GM12878 (cell line): ENCODE results near the gene AMDHD2. TPM values are rescaled to one million over a fixed set of nuclear protein-coding genes. Genes with fewer than 3 reads are reported as not detected.

ENCODE experiments used
- ATAC-seq: fragments of 200-7000 bp; cut with Tn5 transposase; 3 replicates; pipeline ENCODE4 v1.9.1; 2020; ENCODE audit warnings: mild to moderate bottlenecking, moderate library complexity
- BruUV-seq: library from RNA; stranded (reverse); fragments of 400-500 nt; replicated peaks from 2 replicates; lab custom pipeline; 2021; lab: Mats Ljungman, UMichigan
- CTCF ChIA-PET: fragments of 300-600 bp; sonication (Branson Sonifier 250); formaldehyde crosslinking; extraction: SDS; loops from one replicate; lab custom pipeline; 2021; ENCODE audit warnings: inconsistent platforms; lab: Yijun Ruan, JAX
- POLR2A ChIA-PET: fragments of 350-600 bp; formaldehyde crosslinking; extraction: SDS; loops from one replicate; lab custom pipeline; 2021; ENCODE audit warnings: inconsistent platforms; lab: Charles Lee
- RAD21 ChIA-PET: fragments of 300-600 bp; sonication (Branson Sonifier 250); formaldehyde crosslinking; loops from one replicate; lab custom pipeline; 2023; ENCODE audit warnings: antibody characterized with exemption; ENCODE audit not compliant: unreplicated experiment; lab: Charles Lee
- SMC1A ChIA-PET: fragments of 300-600 bp; sonication (Branson Sonifier 250); formaldehyde crosslinking; loops from one replicate; lab custom pipeline; 2023; ENCODE audit not compliant: unreplicated experiment, uncharacterized antibody; lab: Charles Lee
- DNase-seq: peaks from one replicate; pipeline ENCODE4 v3.0.0-alpha.2; 2011; ENCODE audit warnings: low read depth, low spot score
- FAIRE-seq: peaks from 3 replicates; lab custom pipeline; 2011; peaks lifted over from hg19 to GRCh38; lab: Jason Lieb, UNC
- H2AFZ ChIP-seq: 2 replicates; pipeline ENCODE4 v1.6.0; 2011; ENCODE audit warnings: low read depth, low read length, control low read depth; ENCODE audit not compliant: control insufficient read depth
- H3K27ac ChIP-seq: 2 replicates; pipeline ENCODE4 v1.5.1; 2011; ENCODE audit warnings: control low read depth; ENCODE audit not compliant: control insufficient read depth, insufficient read depth
- H3K27me3 ChIP-seq, 2 experiments: replicated peaks in 1 of 2; 2 replicates each; pipeline versions ENCODE4 v1.6.0 to v1.6.1; 2011; ENCODE audit warnings: low read length in 1 of 2; ENCODE audit not compliant: control insufficient read depth in 2 of 2, insufficient read depth in 2 of 2
- H3K36me3 ChIP-seq, 2 experiments: 2 replicates each; pipeline ENCODE4 v1.5.1; 2011; ENCODE audit warnings: low read length in 1 of 2; ENCODE audit not compliant: control insufficient read depth in 2 of 2, insufficient read depth in 2 of 2
- H3K4me1 ChIP-seq: 2 replicates; pipeline ENCODE4 v1.6.1; 2011; ENCODE audit warnings: mild to moderate bottlenecking, low read length, moderate library complexity, mixed read lengths; ENCODE audit not compliant: control insufficient read depth, insufficient read depth
- H3K4me2 ChIP-seq: 2 replicates; pipeline ENCODE4 v1.6.0; 2011; ENCODE audit warnings: control low read depth; ENCODE audit not compliant: control insufficient read depth, insufficient read depth
- H3K4me3 ChIP-seq: fragments of 200-600 bp; sonication (generic); 2 replicates; pipeline ENCODE4 v1.5.1; 2016
- H3K79me2 ChIP-seq: 2 replicates; pipeline ENCODE4 v1.6.0; 2011; ENCODE audit warnings: low read length; ENCODE audit not compliant: control insufficient read depth, insufficient read depth
- H3K9ac ChIP-seq: 2 replicates; pipeline ENCODE4 v1.8.0; 2011; ENCODE audit warnings: low read length, control low read depth, mixed read lengths; ENCODE audit not compliant: control insufficient read depth, insufficient read depth
- H3K9me3 ChIP-seq: replicated peaks from 3 replicates; pipeline ENCODE4 v1.5.1; 2011; ENCODE audit warnings: mild to moderate bottlenecking, low read length; ENCODE audit not compliant: control insufficient read depth, insufficient read depth
- H4K20me1 ChIP-seq: 2 replicates; pipeline ENCODE4 v1.6.0; 2011; ENCODE audit not compliant: control insufficient read depth, insufficient read depth
- CEBPB ChIP-seq, 2 experiments: fragments of 150-350 bp in 1 of 2; IDR thresholded peaks; 2 replicates each; pipeline ENCODE4 v1.6.1; 2012 to 2014; ENCODE audit warnings: low read depth in 2 of 2, low read length in 2 of 2, borderline replicate concordance in 1 of 2, inconsistent platforms in 1 of 2
- GABPA ChIP-seq: IDR thresholded peaks from 2 replicates; pipeline ENCODE4 v1.6.1; 2014; ENCODE audit warnings: antibody characterized with exemption, low read depth, mild to moderate bottlenecking, inconsistent platforms
- IKZF2 ChIP-seq, 2 experiments: fragments of 450-650 bp; IDR thresholded peaks; 2 replicates each; pipeline ENCODE4 v1.6.1; 2017; ENCODE audit warnings: mild to moderate bottlenecking in 2 of 2, moderate library complexity in 2 of 2
- KDM1A ChIP-seq: fragments of 200-600 bp; sonication (generic); IDR thresholded peaks from 2 replicates; pipeline ENCODE4 v1.6.1; 2016; ENCODE audit warnings: borderline replicate concordance
- MAX ChIP-seq: IDR thresholded peaks from 2 replicates; pipeline ENCODE4 v1.6.1; 2012; ENCODE audit warnings: low read depth, low read length, improper control_type of control experiment
- MEF2A ChIP-seq: IDR thresholded peaks from 2 replicates; pipeline ENCODE4 v1.6.1; 2011; ENCODE audit warnings: low read depth, mild to moderate bottlenecking, low read length, moderate library complexity; ENCODE audit not compliant: insufficient read depth
- MTA2 ChIP-seq: fragments of 450-650 bp; IDR thresholded peaks from 2 replicates; pipeline ENCODE4 v1.6.1; 2016; ENCODE audit warnings: low read depth, mild to moderate bottlenecking, moderate library complexity
- MYC ChIP-seq: IDR thresholded peaks from 2 replicates; pipeline ENCODE4 v1.6.1; 2011; ENCODE audit warnings: mild to moderate bottlenecking, low read length, moderate library complexity, inconsistent platforms; ENCODE audit not compliant: insufficient read depth, insufficient replicate concordance, insufficient read length, severe bottlenecking
- NR2C2 ChIP-seq: IDR thresholded peaks from 2 replicates; pipeline ENCODE4 v1.6.1; 2011; ENCODE audit warnings: borderline replicate concordance, low read depth; ENCODE audit not compliant: control insufficient read depth, insufficient read length
- RCOR1 ChIP-seq: conservative IDR thresholded peaks from 2 replicates; pipeline ENCODE4 v1.6.1; 2012; ENCODE audit warnings: low read depth, low read length, improper control_type of control experiment
- SIX5 ChIP-seq: IDR thresholded peaks from 2 replicates; pipeline ENCODE4 v1.6.1; 2011; ENCODE audit warnings: mild to moderate bottlenecking, low read depth, low read length, moderate library complexity; ENCODE audit not compliant: severe bottlenecking
- USF1 ChIP-seq: IDR thresholded peaks from 2 replicates; pipeline ENCODE4 v1.6.1; 2011; ENCODE audit warnings: borderline replicate concordance, low read depth, mild to moderate bottlenecking, moderate library complexity, mixed read lengths, low read length; ENCODE audit not compliant: insufficient read depth; ENCODE audit errors: extremely low read length
- USF2 ChIP-seq: IDR thresholded peaks from 2 replicates; pipeline ENCODE4 v1.6.1; 2011; ENCODE audit warnings: low read depth, low read length, improper control_type of control experiment, borderline replicate concordance
- WGBS: methylation state at CpG from one replicate; pipeline ENCODE4 v1.1.6; 2016; ENCODE audit warnings: low lambda C conversion rate; ENCODE audit not compliant: insufficient replicate concordance, insufficient coverage; ENCODE audit errors: missing lambda C conversion rate; 5-methylcytosine and 5-hydroxymethylcytosine counted together
- in situ Hi-C: fragments of 300-500 bp; cut with MboI; formaldehyde crosslinking; loops from 9 replicates; pipeline ENCODE4 v1.14.3; 2018; ENCODE audit warnings: mixed read lengths
- intact Hi-C: fragments of 100-400 bp; cut with micrococcal nuclease; formaldehyde crosslinking; loops from one replicate; pipeline ENCODE4 v1.14.2; 2022; ENCODE audit not compliant: unreplicated experiment
- polyA plus RNA-seq, 11 experiments: library from polyadenylated mRNA; depleted of rRNA in 4 of 11; unstranded in 6 of 11; stranded (reverse) in 5 of 11; fragments of >200 nt; fragmentation: Nextera tagmentation in 4 of 11; fragmentation: Illumina TruSeq in 1 of 11; extraction: Ambion mirVana in 4 of 11; extraction: Trizol in 1 of 11; gene quantifications; 1 replicate in 1 of 11; 2 replicates in 10 of 11; pipeline versions ENCODE4 v1.2.1 to v1.2.3, GENCODE V29; 2011 to 2016; ENCODE audit warnings: inconsistent platforms in 2 of 11, missing spikeins in 2 of 11, low read depth in 1 of 11
- total RNA-seq, 4 experiments: library from RNA; depleted of rRNA in 3 of 4; stranded (reverse); fragments of >200 nt in 3 of 4; fragmentation: Illumina TruSeq in 1 of 4; extraction: Trizol in 1 of 4; gene quantifications; 2 replicates each; pipeline versions ENCODE4 v1.2.1 to v1.2.3, GENCODE V29; 2013 to 2021
- TF ChIP-seq, protein P1 (sequence below): fragments of 450-650 bp; IDR thresholded peaks from 2 replicates; pipeline ENCODE4 v1.6.1; 2014; ENCODE audit warnings: mild to moderate bottlenecking
- TF ChIP-seq, protein P2 (sequence below): IDR thresholded peaks from 2 replicates; pipeline ENCODE4 v1.6.1; 2012; ENCODE audit warnings: improper control_type of control experiment, low read depth, low read length; ENCODE audit not compliant: insufficient replicate concordance

Gene AMDHD2
- total and polyA plus RNA-seq, 10 of the 15 experiments (the other 5 are each of a cell fraction or from before 2014, with no cell fraction given): 0.60 to 41.8 (median 24.3) TPM; not detected in 1

- peaks cover 9 to 27% of the 10 kb centered on the region in 2 experiments; a peak in 3 of 4 replicates for H3K36me3 ChIP-seq
- DNase-seq: no peak
- peaks cover 7% of the 10 kb centered on the region for H3K4me1 ChIP-seq
- in situ Hi-C loops: no loop called here
- 99% methylated on average over 6 of the region's 6 CpGs for WGBS
- BruUV-seq: no TSS peak
- peaks cover 15% of the 10 kb centered on the region for H3K79me2 ChIP-seq
- RAD21 ChIA-PET: no interaction called here
- H2AFZ ChIP-seq: no peak overlapping the region
- no peak for FAIRE-seq
- no peak overlapping the region for H3K4me2 ChIP-seq
- no peaks in the 10 kb centered on the region for H3K9me3 ChIP-seq
- SMC1A ChIA-PET: no interaction called here
- no peak for ATAC-seq
- H3K4me3 ChIP-seq: no peak overlapping the region
- CTCF ChIA-PET: no interaction called here
- no peak for TF ChIP-seq USF2
- TF ChIP-seq MYC: no peak
- TF ChIP-seq CEBPB (IDR thresholded peaks at IDR 0.05; ENCODE audit: borderline replicate concordance in 1 of 2, low read depth in 2 of 2, low read length in 2 of 2): no peak
- no peak for TF ChIP-seq RCOR1
- no peak for TF ChIP-seq NR2C2
- TF ChIP-seq, protein P1, sequence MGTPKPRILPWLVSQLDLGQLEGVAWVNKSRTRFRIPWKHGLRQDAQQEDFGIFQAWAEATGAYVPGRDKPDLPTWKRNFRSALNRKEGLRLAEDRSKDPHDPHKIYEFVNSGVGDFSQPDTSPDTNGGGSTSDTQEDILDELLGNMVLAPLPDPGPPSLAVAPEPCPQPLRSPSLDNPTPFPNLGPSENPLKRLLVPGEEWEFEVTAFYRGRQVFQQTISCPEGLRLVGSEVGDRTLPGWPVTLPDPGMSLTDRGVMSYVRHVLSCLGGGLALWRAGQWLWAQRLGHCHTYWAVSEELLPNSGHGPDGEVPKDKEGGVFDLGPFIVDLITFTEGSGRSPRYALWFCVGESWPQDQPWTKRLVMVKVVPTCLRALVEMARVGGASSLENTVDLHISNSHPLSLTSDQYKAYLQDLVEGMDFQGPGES: no peak
- TF ChIP-seq SIX5: no peak
- no peak for TF ChIP-seq GABPA
- no peak for TF ChIP-seq USF1
- TF ChIP-seq MAX: no peak
- TF ChIP-seq KDM1A: no peak
- TF ChIP-seq MEF2A: no peak
- TF ChIP-seq MTA2: no peak
- TF ChIP-seq, protein P2, sequence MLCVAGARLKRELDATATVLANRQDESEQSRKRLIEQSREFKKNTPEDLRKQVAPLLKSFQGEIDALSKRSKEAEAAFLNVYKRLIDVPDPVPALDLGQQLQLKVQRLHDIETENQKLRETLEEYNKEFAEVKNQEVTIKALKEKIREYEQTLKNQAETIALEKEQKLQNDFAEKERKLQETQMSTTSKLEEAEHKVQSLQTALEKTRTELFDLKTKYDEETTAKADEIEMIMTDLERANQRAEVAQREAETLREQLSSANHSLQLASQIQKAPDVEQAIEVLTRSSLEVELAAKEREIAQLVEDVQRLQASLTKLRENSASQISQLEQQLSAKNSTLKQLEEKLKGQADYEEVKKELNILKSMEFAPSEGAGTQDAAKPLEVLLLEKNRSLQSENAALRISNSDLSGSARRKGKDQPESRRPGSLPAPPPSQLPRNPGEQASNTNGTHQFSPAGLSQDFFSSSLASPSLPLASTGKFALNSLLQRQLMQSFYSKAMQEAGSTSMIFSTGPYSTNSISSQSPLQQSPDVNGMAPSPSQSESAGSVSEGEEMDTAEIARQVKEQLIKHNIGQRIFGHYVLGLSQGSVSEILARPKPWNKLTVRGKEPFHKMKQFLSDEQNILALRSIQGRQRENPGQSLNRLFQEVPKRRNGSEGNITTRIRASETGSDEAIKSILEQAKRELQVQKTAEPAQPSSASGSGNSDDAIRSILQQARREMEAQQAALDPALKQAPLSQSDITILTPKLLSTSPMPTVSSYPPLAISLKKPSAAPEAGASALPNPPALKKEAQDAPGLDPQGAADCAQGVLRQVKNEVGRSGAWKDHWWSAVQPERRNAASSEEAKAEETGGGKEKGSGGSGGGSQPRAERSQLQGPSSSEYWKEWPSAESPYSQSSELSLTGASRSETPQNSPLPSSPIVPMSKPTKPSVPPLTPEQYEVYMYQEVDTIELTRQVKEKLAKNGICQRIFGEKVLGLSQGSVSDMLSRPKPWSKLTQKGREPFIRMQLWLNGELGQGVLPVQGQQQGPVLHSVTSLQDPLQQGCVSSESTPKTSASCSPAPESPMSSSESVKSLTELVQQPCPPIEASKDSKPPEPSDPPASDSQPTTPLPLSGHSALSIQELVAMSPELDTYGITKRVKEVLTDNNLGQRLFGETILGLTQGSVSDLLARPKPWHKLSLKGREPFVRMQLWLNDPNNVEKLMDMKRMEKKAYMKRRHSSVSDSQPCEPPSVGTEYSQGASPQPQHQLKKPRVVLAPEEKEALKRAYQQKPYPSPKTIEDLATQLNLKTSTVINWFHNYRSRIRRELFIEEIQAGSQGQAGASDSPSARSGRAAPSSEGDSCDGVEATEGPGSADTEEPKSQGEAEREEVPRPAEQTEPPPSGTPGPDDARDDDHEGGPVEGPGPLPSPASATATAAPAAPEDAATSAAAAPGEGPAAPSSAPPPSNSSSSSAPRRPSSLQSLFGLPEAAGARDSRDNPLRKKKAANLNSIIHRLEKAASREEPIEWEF: no peak
- no peak for TF ChIP-seq IKZF2 (IDR thresholded peaks at IDR 0.05)
- no peak overlapping the region for H3K9ac ChIP-seq
- no peaks in the 10 kb centered on the region for H3K27me3 ChIP-seq
- POLR2A ChIA-PET: no interaction called here
- intact Hi-C loops: no loop called here
- no peak overlapping the region for H3K27ac ChIP-seq
- peaks cover 3% of the 10 kb centered on the region; the same call in 1 of the 2 replicates for H4K20me1 ChIP-seq
Observed at GRCh38 chr16:2523801-2524231, 3.6 kb downstream of the AMDHD2 start.
